Astrocyte of the cerebellum (primary cell): ENCODE results near the gene ATG5.

Experiments
- DNase-seq: peaks from one replicate; pipeline ENCODE4 v3.0.0-alpha.2; 2011; ENCODE audit warnings: low read depth
- H3K4me3 ChIP-seq: 2 replicates; pipeline ENCODE4 v1.5.1; 2011; ENCODE audit warnings: mild to moderate bottlenecking, low read depth, low read length, moderate library complexity
- in situ Hi-C: cut with HindIII; loops from 2 replicates; pipeline ENCODE4 v1.10.0; 2017; ENCODE audit warnings: low sequenced_read_pairs
- TF ChIP-seq, protein P1 (sequence below): IDR thresholded peaks from 2 replicates; pipeline ENCODE4 v1.5.1; 2012; ENCODE audit warnings: low read length, low read depth, moderate library complexity, mild to moderate bottlenecking; ENCODE audit errors: missing control alignments

ATG5 gene

DNA sequence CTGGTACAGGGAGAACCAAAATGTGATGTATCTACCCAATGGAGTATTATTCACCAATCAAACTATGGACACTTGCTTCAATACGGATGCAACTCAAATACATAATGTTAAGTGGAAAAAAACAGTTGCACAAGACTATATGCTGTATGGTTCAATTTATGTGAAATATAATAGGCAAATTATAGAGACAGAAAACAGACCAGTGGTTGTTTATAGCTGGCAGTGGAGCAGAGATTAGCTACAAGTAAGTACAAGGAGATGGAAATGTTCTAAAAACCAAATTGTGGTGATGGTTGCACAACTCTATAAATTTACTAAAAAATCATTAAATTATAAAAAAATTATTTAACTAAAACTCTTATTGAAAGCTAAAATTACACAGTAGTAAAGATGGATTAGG, 126.2 kb downstream of the ATG5 start:
- H3K4me3 ChIP-seq: no peak overlapping the region
- DNase-seq: no peak
- TF ChIP-seq, protein P1, sequence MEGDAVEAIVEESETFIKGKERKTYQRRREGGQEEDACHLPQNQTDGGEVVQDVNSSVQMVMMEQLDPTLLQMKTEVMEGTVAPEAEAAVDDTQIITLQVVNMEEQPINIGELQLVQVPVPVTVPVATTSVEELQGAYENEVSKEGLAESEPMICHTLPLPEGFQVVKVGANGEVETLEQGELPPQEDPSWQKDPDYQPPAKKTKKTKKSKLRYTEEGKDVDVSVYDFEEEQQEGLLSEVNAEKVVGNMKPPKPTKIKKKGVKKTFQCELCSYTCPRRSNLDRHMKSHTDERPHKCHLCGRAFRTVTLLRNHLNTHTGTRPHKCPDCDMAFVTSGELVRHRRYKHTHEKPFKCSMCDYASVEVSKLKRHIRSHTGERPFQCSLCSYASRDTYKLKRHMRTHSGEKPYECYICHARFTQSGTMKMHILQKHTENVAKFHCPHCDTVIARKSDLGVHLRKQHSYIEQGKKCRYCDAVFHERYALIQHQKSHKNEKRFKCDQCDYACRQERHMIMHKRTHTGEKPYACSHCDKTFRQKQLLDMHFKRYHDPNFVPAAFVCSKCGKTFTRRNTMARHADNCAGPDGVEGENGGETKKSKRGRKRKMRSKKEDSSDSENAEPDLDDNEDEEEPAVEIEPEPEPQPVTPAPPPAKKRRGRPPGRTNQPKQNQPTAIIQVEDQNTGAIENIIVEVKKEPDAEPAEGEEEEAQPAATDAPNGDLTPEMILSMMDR: no peak
- in situ Hi-C loops: no loop called here

DNA sequence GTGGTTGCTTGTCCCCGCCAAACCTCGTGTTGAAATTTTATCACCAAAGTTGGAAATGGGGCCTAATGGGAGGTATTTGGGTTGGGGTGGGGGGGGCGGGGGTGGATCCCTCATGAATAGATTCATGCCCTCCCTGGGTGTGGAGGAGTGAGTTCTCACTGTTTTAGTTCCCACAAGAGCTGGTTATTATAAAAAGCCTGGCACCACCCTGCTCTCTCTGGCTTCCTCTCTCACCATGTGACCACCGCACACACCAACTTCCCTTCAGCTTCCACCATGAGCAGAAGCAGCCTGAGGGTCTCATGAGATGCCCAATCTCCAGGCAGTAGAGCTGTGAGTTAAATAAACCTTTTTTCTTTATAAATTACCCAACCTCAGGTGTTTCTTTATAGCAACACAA, 128.1 kb downstream of the ATG5 start:
- TF ChIP-seq, protein P1: no peak
- in situ Hi-C loops: no loop called here
- no peak overlapping the region for H3K4me3 ChIP-seq
- DNase-seq: no peak

DNA sequence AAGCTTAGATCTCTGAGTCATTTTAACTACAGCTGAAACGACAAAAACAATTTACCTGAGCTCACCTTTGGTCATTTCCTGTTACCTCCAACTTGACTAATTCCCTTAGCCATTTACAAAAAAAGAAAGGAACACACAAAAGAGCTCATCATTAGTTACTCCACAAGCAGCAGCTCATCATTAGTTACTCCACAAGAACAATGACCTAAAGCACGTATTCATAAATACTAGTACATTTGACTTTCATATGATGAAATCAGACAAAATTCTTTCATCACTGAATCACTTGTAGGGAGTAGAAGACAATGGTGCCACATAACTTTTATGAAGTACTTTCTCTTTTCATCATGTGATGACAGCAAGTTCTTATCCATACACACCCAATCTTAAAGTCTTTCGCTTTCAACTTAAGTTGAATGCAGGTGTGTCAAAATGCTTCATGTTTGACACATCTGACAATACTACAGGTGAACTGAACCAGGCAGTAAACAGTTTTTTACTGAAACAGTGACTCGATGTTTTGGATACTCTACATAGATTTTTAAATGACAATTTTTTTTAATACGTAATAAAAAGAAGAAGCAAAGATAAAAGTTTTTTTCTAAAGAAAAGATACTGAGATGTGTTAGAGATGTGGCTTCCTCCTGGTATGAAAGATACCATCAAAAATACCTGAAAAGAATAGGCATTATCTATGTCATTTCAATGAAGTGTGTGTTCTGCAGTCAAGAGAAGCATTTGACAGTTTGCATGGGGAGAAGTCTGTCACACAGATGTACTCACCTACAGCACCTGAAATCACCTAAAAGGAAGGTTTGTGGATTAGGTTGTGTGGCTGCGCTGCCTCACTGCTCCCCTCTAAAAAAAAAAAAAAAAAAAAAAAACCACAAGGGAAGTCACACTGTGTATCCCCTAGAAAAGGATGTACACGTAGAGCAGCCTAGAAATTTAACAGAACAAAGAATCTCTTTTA, 130.3 kb downstream of the ATG5 start:
- no peak for DNase-seq
- in situ Hi-C loops: no loop called here
- TF ChIP-seq, protein P1: no peak
- H3K4me3 ChIP-seq: no peak overlapping the region

DNA sequence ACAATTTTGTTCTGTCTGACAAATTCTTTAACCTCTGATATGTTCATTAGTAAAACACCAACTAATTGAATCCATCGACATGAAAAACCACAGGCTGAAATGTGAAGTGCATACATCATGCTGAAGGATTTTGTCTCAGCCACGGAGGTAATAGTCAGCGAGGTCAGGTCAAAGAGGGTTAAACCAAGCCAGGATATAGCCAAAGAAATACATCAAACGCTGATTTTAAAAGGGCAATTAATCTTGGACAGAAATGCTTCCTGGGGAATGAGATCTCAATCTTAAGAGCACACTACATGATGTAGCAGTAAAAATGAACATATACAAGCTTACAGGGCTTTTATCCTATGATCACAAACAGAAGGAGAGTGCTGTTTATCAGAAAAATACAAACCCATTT, 132.7 kb downstream of the ATG5 start:
- TF ChIP-seq, protein P1: no peak
- peak; percentile 32 for DNase-seq

DNA sequence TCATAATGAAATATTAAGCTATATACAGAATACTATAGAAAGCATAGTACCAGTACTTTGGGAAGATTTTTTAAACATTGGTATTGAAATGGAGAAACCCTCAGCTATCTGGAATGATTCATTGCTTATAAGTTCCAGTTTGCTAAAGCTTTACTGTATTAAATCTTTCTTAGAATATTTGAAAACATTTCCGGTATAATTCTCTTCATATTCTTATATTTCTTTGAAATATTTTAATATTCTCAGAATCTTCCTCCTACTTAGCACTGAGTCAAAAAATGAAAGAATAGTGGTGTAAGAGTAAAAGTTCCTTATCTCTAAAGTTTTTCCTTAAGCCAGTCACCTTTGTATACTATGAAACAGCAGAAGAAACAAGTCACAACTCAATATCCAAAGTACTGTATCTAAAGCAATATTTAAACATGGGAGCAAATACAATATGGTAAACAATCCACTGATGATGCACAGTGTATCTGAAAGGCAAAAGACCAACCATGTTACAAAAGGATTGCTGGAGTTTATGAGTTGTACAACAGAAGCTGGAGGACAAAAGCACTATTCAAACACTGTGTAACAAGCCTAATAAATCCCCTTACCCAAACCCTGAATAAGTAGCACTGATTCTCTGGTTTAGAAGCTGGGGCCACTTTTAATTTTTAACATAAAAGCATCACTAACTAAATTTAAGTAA, 137.3 kb downstream of the ATG5 start:
- no peak overlapping the region for H3K4me3 ChIP-seq
- in situ Hi-C loops: no loop called here
- TF ChIP-seq, protein P1: no peak
- no peak for DNase-seq

More for the DNA sequence above, 132.7 kb downstream of the ATG5 start:
- no peak overlapping the region for H3K4me3 ChIP-seq
- in situ Hi-C loops: no loop called here

DNA sequence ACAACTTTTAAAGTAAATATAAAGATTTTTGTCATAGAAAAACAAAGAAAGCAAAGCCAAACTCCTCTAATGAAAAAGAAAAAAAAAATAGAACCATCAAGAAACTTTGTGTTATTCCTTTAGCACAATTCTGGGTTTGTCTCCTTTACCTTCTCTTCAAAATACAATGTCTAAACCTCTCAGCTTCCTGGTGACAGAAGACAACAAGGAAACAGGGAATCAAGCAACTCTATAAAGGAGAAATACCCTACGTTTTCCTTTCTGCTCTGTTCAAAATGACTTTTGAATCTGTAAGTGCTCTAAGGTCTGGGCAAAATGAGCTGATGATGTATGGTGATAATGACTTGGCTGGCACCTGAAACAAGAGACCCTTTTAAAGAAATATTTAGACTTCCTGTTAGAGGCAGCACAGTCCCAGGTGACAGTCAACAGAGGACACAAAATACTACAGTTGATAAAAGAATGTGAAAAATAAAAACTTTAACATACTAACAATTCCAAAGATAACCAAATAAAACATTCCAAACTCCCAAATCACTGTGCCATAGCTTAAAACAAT, 138.1 kb downstream of the ATG5 start:
- no peak for DNase-seq
- TF ChIP-seq, protein P1: no peak
- in situ Hi-C loops: no loop called here
- H3K4me3 ChIP-seq: no peak overlapping the region
